NCI-H526 treated with DMSO at 0.1 percent for 48 hours (cell line): ENCODE data around the gene CCDC184.
A peak's percentile ranks its signal among the peaks of the same experiment; 100 is the strongest.
"Not testable (repeated sequence)": the region's sequence is repeated elsewhere in the genome, so short reads cannot be mapped to it uniquely, and the experiment has no call there.

ENCODE experiments used
- DNase-seq: peaks from one replicate; lab custom pipeline; 2025; lab: John Stamatoyannopoulos, UW

The CCDC184 gene

DNA sequence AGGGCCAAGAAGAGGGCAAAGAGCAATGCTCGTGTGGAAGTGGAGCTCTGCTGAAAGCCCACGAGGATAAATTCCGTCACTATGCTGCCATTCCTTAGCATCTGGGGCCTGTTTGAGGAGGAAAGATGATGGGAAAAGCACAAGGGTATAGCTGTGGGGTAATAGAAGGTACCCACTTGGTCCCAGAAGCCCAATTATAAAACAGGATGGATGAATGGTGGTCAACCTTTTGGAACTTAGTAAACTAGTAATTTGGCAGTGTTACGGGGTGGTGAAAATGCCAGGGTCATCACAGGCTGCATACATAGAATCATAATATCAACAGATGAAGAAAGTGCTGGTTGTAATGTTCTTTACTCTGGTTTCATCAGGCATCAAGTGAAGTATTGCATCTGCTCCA lies 19.7 kb downstream of the CCDC184 start, which contains the start of gene OR10AD1:
Gene OR10AD1, minus strand, starts transcription at position 101 of the 400 bp plus-strand sequence. Its CDS starts 0 bp downstream, at position 101.
- no peak for DNase-seq

DNA sequence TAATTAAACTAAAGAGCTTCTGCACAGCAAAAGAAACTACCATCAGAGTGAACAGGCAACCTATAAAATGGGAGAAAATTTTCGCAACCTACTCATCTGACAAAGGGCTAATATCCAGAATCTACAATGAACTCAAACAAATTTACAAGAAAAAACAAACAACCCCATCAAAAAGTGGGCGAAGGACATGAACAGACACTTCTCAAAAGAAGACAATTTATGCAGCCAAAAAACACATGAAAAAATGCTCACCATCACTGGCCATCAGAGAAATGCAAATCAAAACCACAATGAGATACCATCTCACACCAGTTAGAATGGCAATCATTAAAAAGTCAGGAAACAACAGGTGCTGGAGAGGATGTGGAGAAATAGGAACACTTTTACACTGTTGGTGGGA lies 26.1 kb downstream of the CCDC184 start:
- not testable (repeated sequence) for DNase-seq

DNA sequence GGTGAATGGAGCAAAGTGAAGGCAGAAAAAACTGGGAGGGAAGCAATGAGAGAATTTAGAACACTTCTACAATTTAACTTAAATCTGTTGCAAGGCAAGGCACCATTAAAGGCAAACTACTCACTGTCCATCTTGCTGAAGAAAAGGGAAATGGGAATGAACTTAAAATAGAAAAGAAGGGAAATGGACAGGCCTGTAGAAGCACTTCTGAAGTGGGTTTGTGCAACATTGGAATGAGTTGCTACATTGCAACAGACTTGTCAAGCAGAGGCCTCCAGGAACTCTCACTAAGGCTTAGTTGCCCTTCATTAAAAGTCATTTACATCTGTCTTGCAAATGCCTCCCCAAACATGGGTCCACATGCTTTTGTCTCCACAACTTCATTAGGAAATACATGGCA lies 33.3 kb downstream of the CCDC184 start:
- DNase-seq = no peak

DNA sequence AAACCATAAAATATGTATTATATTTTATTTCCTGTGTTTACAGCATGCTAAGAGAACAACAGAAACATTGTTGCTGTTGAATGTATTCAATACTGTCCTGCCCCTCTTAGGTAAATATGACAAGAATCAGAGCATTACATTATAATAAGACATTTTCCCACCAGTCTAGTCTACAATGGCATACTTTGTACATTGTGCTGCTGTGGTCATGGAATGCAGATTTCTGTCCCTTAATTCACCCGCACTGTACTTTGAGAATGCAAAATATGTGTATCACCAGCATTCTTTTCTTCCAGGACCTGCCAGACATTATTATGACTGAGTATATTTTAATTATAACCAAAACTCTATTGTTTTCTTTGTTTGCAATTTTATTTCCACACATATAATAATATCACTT lies 36.2 kb downstream of the CCDC184 start:
- DNase-seq = peak; percentile 25

DNA sequence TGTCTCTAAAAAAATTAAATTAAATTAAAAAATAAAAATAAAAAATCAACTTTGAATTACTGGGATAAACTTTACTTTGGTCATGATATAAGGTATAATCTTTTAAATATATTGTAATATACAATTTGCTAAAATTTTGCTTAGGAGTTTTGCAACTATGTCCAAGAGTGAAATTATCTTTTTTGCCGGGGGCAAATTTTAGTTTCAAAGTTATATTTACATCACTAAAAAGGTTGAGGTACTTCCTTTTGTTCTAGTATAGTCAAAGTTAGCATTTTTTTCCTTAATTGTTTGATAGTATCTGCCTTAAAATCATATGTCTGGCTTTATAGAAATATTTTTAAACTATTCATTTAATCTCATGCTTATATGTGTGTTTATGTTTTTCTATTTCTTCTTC lies 37.3 kb downstream of the CCDC184 start:
- DNase-seq = no peak

DNA sequence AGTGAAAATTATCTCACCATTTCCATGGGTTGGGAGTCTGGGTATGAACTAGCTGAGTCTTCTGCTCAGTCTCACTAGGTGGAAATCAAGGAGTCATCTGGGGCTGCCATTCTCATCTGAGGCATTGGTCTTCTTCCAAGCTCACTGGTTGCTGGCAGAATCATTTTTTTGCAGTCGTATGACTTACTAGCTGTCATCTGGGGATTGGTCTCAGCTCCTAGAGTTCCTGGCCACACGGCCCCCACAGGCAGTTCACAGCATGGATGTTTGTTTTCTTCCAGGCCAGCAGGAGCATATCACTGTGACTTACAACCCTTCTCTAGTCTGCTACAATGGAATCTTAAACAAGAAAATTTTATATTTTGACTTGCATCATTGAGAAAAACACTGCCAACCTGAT lies 38.2 kb downstream of the CCDC184 start:
- no peak for DNase-seq

DNA sequence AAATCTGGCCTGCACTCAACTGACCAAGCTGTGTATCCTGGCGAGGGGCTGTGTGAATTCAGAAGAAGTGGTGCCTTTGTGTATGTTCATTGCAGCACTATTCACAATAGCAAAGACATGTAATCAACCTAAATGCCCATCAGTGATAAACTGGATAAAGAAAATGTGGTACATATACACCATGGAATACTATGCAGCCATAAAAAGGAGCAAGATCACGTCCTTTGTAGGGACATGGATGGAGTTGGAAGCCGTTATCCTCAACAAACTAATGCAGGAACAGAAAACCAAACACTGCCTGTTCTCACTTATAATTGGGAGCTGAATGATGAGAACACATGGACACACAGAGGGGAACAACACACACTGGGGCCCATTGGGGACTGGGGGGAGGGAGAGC lies 41.1 kb downstream of the CCDC184 start:
- not testable (repeated sequence) for DNase-seq

DNA sequence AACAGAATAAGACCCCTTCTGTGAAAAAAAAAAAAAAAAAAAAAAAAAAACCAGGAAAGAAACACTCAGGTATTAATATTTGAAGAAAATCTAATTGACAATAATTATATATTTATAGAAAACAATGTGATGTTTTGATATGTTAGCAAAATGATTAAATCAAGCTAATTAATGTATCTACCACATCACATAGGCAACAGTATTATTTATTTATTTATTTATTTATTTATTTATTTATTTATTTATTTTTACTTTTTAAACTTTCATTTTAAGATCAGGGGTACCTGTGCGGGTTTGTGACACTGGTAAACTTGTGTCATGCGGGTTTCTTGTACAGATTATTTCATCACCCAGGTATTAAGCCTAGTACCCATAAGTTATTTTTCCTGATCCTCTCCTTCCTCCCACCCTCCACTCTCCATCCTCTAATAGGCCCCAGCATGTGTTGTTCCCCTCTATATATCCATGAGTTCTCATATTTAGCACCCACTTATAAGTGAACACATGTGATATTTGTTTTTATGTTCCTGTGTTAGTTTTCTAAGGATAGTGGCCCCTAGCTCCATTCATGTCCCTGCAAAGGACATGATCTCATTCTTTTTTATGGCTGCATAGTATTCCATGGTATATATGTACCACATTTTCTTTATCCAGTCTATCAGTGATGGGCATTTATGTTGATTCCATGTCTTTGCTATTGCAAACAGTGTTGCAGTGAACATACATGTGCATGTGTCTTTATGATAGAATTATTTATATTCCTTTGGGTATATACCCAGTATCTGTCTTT lies 47.9 kb downstream of the CCDC184 start:
- not testable (repeated sequence) for DNase-seq
